Neural cell (in vitro differentiated cells): ENCODE measurements around the gene LRCH1. TPM values are rescaled to one million over a fixed set of nuclear protein-coding genes. Genes with fewer than 3 reads are reported as not detected.

Experiments used
- H2AFZ ChIP-seq: fragments of 200-600, 300-800 bp; sonication (generic), shearing (Covaris generic); 2 replicates; pipeline ENCODE4 v1.6.0; 2014; ENCODE audit warnings: low read depth, mild to moderate bottlenecking, antibody characterized with exemption, low read length, moderate library complexity
- H3F3A ChIP-seq: fragments of 200-600 bp; shearing (Covaris generic); 2 replicates; pipeline ENCODE4 v1.6.1; 2016; ENCODE audit warnings: mild to moderate bottlenecking, moderate library complexity, mixed read lengths, antibody characterized with exemption, low read length; ENCODE audit not compliant: insufficient read depth, poor library complexity, severe bottlenecking
- H3K27ac ChIP-seq: fragments of 200-600, 300-800 bp; sonication (generic), shearing (Covaris generic); 2 replicates; pipeline ENCODE4 v1.5.1; 2014; ENCODE audit warnings: mild to moderate bottlenecking, low read length, moderate library complexity
- H3K27me3 ChIP-seq: fragments of 300-800, 200-600 bp; sonication (generic), shearing (Covaris generic); 2 replicates; pipeline ENCODE4 v1.6.0; 2014; ENCODE audit warnings: mild to moderate bottlenecking, low read depth, low read length, moderate library complexity; ENCODE audit not compliant: insufficient read depth
- H3K36me3 ChIP-seq: fragments of 300-800, 200-600 bp; sonication (generic), shearing (Covaris generic); 2 replicates; pipeline ENCODE4 v1.5.1; 2014; ENCODE audit warnings: mild to moderate bottlenecking, antibody characterized with exemption, low read length, moderate library complexity; ENCODE audit not compliant: insufficient read depth
- H3K4me2 ChIP-seq: fragments of 300-800, 200-600 bp; sonication (generic), shearing (Covaris generic); 2 replicates; pipeline ENCODE4 v1.6.0; 2014; ENCODE audit warnings: mild to moderate bottlenecking, low read length
- H3K4me3 ChIP-seq: fragments of 300-800, 200-600 bp; sonication (generic), shearing (Covaris generic); 2 replicates; pipeline ENCODE4 v1.5.1; 2014; ENCODE audit warnings: mild to moderate bottlenecking, low read length, moderate library complexity
- H3K79me2 ChIP-seq: fragments of 200-600 bp; shearing (Covaris generic); replicated peaks from 2 replicates; pipeline ENCODE4 v1.6.0; 2014; ENCODE audit warnings: mild to moderate bottlenecking, low read length, moderate library complexity; ENCODE audit not compliant: insufficient read depth
- H3K9ac ChIP-seq: fragments of 300-800, 200-600 bp; sonication (generic), shearing (Covaris generic); 2 replicates; pipeline ENCODE4 v1.6.1; 2016; ENCODE audit warnings: mild to moderate bottlenecking, low read length, mixed read lengths
- H3K9me2 ChIP-seq: fragments of 200-600 bp; shearing (Covaris generic); 2 replicates; pipeline ENCODE4 v1.6.1; 2016; ENCODE audit warnings: mild to moderate bottlenecking, low read length, mixed read lengths; ENCODE audit not compliant: insufficient read depth
- H3K9me3 ChIP-seq: fragments of 200-600, 300-800 bp; sonication (generic), shearing (Covaris generic); 2 replicates; pipeline ENCODE4 v1.6.1; 2016; ENCODE audit warnings: mild to moderate bottlenecking, mixed run types, low read length, moderate library complexity, mixed read lengths
- H4K20me1 ChIP-seq: fragments of 200-600 bp; shearing (Covaris generic); 2 replicates; pipeline ENCODE4 v1.6.1; 2016; ENCODE audit warnings: mild to moderate bottlenecking, mixed run types; ENCODE audit not compliant: insufficient read depth
- EP300 ChIP-seq: fragments of 450-650 bp; conservative IDR thresholded peaks from 2 replicates; pipeline ENCODE4 v1.6.1; 2014; ENCODE audit warnings: antibody characterized with exemption, mild to moderate bottlenecking, moderate library complexity; ENCODE audit not compliant: poor library complexity, severe bottlenecking
- EZH2 ChIP-seq: fragments of 200-600, 300-800 bp; shearing (Covaris generic), sonication (generic); IDR thresholded peaks from 2 replicates; pipeline ENCODE4 v1.6.1; 2014; ENCODE audit warnings: antibody characterized with exemption, low read length, borderline replicate concordance, mild to moderate bottlenecking; ENCODE audit not compliant: insufficient read depth, poor library complexity, severe bottlenecking
- MXI1 ChIP-seq: fragments of 450-650 bp; conservative IDR thresholded peaks from 2 replicates; pipeline ENCODE4 v1.6.1; 2014; ENCODE audit warnings: antibody characterized with exemption, mild to moderate bottlenecking; ENCODE audit not compliant: poor library complexity, severe bottlenecking
- POLR2AphosphoS5 ChIP-seq: IDR thresholded peaks from 2 replicates; pipeline ENCODE4 v1.6.1; 2012
- RAD21 ChIP-seq: fragments of 450-650 bp; conservative IDR thresholded peaks from 2 replicates; pipeline ENCODE4 v1.6.1; 2014; ENCODE audit warnings: antibody characterized with exemption, mild to moderate bottlenecking, moderate library complexity
- SMC3 ChIP-seq: fragments of 450-650 bp; conservative IDR thresholded peaks from 2 replicates; pipeline ENCODE4 v1.6.1; 2014; ENCODE audit warnings: antibody characterized with exemption, mild to moderate bottlenecking, moderate library complexity; ENCODE audit not compliant: poor library complexity
- TAF1 ChIP-seq: IDR thresholded peaks from 2 replicates; pipeline ENCODE4 v1.6.1; 2012; ENCODE audit warnings: low read depth
- polyA plus RNA-seq: library from polyadenylated mRNA; depleted of rRNA; stranded (reverse); fragments of >200 nt; gene quantifications from 2 replicates; pipeline ENCODE4 v1.2.3, GENCODE V29; 2014
- TF ChIP-seq, protein P1 (sequence below): fragments of 450-650 bp; IDR thresholded peaks from 2 replicates; pipeline ENCODE4 v1.5.1; 2014; ENCODE audit warnings: antibody characterized with exemption, mild to moderate bottlenecking, moderate library complexity; ENCODE audit not compliant: poor library complexity, severe bottlenecking
- TF ChIP-seq, protein P2 (sequence below): IDR thresholded peaks from 2 replicates; pipeline ENCODE4 v1.6.1; 2012; ENCODE audit warnings: borderline replicate concordance

Gene LRCH1
- polyA plus RNA-seq, 1 donor from 2014 or later = 15.4 TPM

DNA sequence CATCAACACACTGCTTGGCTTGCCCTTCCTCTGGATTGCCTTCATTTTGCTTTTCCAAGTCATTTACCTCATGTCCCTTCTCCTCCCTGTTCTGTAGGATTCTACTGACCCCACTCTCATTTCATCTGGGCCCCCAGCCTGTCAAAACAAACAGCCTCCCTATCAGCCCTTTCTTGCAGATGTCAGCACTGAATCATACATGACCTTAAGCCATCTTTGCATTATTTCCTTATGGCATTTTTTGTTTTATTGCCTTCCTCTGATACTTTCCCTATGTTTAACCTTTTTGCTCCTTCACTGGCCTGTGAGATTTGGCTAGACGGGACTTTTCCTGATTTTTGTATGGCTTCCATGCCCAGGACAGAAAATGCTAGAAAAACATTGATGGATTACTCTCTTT is 8.7 kb downstream of the LRCH1 start:
- no peaks in the 10 kb centered on the region for H3K9me3 ChIP-seq
- no peak overlapping the region for H3K4me2 ChIP-seq
- no peaks in the 10 kb centered on the region for H3K36me3 ChIP-seq
- no peaks in the 10 kb centered on the region for H3F3A ChIP-seq
- H3K4me3 ChIP-seq = no peak overlapping the region
- no peak overlapping the region for H3K27ac ChIP-seq
- H2AFZ ChIP-seq = no peak overlapping the region
- peaks cover 47% of the 10 kb centered on the region for H3K79me2 ChIP-seq
- no peak overlapping the region for H3K9ac ChIP-seq
- TF ChIP-seq MXI1 (no peak), TAF1 (no peak), EZH2 (no peak), RAD21 (no peak), SMC3 (no peak), EP300 (no peak), POLR2AphosphoS5 (no peak)
- TF ChIP-seq, protein P1, sequence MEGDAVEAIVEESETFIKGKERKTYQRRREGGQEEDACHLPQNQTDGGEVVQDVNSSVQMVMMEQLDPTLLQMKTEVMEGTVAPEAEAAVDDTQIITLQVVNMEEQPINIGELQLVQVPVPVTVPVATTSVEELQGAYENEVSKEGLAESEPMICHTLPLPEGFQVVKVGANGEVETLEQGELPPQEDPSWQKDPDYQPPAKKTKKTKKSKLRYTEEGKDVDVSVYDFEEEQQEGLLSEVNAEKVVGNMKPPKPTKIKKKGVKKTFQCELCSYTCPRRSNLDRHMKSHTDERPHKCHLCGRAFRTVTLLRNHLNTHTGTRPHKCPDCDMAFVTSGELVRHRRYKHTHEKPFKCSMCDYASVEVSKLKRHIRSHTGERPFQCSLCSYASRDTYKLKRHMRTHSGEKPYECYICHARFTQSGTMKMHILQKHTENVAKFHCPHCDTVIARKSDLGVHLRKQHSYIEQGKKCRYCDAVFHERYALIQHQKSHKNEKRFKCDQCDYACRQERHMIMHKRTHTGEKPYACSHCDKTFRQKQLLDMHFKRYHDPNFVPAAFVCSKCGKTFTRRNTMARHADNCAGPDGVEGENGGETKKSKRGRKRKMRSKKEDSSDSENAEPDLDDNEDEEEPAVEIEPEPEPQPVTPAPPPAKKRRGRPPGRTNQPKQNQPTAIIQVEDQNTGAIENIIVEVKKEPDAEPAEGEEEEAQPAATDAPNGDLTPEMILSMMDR = no peak
- TF ChIP-seq, protein P2, sequence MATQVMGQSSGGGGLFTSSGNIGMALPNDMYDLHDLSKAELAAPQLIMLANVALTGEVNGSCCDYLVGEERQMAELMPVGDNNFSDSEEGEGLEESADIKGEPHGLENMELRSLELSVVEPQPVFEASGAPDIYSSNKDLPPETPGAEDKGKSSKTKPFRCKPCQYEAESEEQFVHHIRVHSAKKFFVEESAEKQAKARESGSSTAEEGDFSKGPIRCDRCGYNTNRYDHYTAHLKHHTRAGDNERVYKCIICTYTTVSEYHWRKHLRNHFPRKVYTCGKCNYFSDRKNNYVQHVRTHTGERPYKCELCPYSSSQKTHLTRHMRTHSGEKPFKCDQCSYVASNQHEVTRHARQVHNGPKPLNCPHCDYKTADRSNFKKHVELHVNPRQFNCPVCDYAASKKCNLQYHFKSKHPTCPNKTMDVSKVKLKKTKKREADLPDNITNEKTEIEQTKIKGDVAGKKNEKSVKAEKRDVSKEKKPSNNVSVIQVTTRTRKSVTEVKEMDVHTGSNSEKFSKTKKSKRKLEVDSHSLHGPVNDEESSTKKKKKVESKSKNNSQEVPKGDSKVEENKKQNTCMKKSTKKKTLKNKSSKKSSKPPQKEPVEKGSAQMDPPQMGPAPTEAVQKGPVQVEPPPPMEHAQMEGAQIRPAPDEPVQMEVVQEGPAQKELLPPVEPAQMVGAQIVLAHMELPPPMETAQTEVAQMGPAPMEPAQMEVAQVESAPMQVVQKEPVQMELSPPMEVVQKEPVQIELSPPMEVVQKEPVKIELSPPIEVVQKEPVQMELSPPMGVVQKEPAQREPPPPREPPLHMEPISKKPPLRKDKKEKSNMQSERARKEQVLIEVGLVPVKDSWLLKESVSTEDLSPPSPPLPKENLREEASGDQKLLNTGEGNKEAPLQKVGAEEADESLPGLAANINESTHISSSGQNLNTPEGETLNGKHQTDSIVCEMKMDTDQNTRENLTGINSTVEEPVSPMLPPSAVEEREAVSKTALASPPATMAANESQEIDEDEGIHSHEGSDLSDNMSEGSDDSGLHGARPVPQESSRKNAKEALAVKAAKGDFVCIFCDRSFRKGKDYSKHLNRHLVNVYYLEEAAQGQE = no peak
- H3K27me3 ChIP-seq = no peaks in the 10 kb centered on the region
- no peaks in the 10 kb centered on the region for H3K9me2 ChIP-seq
- H4K20me1 ChIP-seq = no peaks in the 10 kb centered on the region

DNA sequence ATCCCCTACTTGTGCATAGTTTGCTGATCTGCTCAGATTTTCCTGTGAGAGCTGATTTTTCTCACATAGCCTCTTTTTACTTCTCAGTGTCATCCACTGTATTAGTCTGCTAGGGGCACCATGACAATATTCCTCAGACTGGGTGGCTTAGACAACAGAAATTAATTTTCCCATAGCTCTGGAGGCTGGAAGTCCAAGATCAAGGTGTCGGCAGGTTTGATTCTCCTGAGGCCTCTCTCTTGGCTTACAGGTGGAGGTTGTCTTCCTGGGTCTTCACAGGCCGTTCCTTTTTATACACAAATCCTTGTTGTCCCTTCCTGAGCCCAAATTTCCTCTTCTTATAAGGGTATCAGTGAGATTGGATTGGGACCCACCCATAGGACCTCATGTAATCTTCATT is 9.2 kb downstream of the LRCH1 start:
- H3K79me2 ChIP-seq = peaks cover 43% of the 10 kb centered on the region
- no peaks in the 10 kb centered on the region for H3K9me2 ChIP-seq
- H3K4me2 ChIP-seq = no peak overlapping the region
- TF ChIP-seq, protein P1 = no peak
- TF ChIP-seq TAF1 (no peak), SMC3 (no peak), EZH2 (no peak), MXI1 (no peak), POLR2AphosphoS5 (no peak)
- H3F3A ChIP-seq = peaks cover 2% of the 10 kb centered on the region
- H3K9me3 ChIP-seq = no peaks in the 10 kb centered on the region
- no peak overlapping the region for H3K9ac ChIP-seq
- no peak overlapping the region for H3K27ac ChIP-seq
- H3K27me3 ChIP-seq = no peaks in the 10 kb centered on the region
- no peaks in the 10 kb centered on the region for H4K20me1 ChIP-seq
- no peaks in the 10 kb centered on the region for H3K36me3 ChIP-seq
- H2AFZ ChIP-seq = no peak overlapping the region
- H3K4me3 ChIP-seq = no peak overlapping the region
